Mesenchymal stem cell (in vitro differentiated cells and primary cell): ENCODE results near the gene CRB1.

ENCODE experiments used
- DNase-seq: peaks from one replicate; pipeline ENCODE4 v3.0.0-alpha.2; 2013
- H2AFZ ChIP-seq: one replicate; pipeline ENCODE4 v1.6.1; 2013; ENCODE audit warnings: low read depth, mild to moderate bottlenecking, control low read depth, inconsistent platforms, low read length, moderate library complexity
- H2AK5ac ChIP-seq: 2 replicates; pipeline ENCODE4 v1.6.1; 2013; ENCODE audit warnings: low read length, moderate library complexity, mild to moderate bottlenecking, inconsistent platforms; ENCODE audit not compliant: severe bottlenecking
- H2BK120ac ChIP-seq: one replicate; pipeline ENCODE4 v1.6.1; 2013; ENCODE audit warnings: low read depth, mild to moderate bottlenecking, inconsistent platforms, low read length, moderate library complexity
- H2BK12ac ChIP-seq, 2 experiments: one replicate each; pipeline ENCODE4 v1.6.1; 2013; ENCODE audit warnings: inconsistent platforms in 2 of 2, low read length in 2 of 2, mild to moderate bottlenecking in 2 of 2, moderate library complexity in 2 of 2, control low read depth in 1 of 2
- H2BK15ac ChIP-seq: one replicate; pipeline ENCODE4 v1.6.1; 2013; ENCODE audit warnings: mild to moderate bottlenecking, low read depth, inconsistent platforms; ENCODE audit not compliant: poor library complexity, severe bottlenecking
- H2BK5ac ChIP-seq: 2 replicates; pipeline ENCODE4 v1.6.1; 2013; ENCODE audit warnings: low read depth, mild to moderate bottlenecking, low read length, control low read depth, inconsistent platforms; ENCODE audit not compliant: poor library complexity, severe bottlenecking
- H3K14ac ChIP-seq, 2 experiments: one replicate each; pipeline ENCODE4 v1.6.1; 2013; ENCODE audit warnings: inconsistent platforms in 2 of 2, low read length in 2 of 2, control low read depth in 1 of 2, mild to moderate bottlenecking in 1 of 2, moderate library complexity in 1 of 2
- H3K18ac ChIP-seq, 2 experiments: one replicate each; pipeline ENCODE4 v1.6.1; 2013; ENCODE audit warnings: inconsistent platforms in 2 of 2, low read length in 2 of 2, control low read depth in 1 of 2, low read depth in 1 of 2, mild to moderate bottlenecking in 1 of 2
- H3K23ac ChIP-seq, 2 experiments: one replicate each; pipeline ENCODE4 v1.6.1; 2013; ENCODE audit warnings: inconsistent platforms in 2 of 2, low read length in 2 of 2, mild to moderate bottlenecking in 2 of 2, moderate library complexity in 2 of 2, control low read depth in 1 of 2
- H3K27ac ChIP-seq: 2 replicates; pipeline ENCODE4 v1.5.1; 2013; ENCODE audit warnings: mild to moderate bottlenecking, moderate library complexity, low read length, control low read depth, inconsistent platforms; ENCODE audit not compliant: poor library complexity, severe bottlenecking
- H3K27me3 ChIP-seq, 2 experiments: 2 replicates each; pipeline versions ENCODE4 v1.6.1 to v1.7.0; 2013; ENCODE audit warnings: low read length in 2 of 2, mild to moderate bottlenecking in 2 of 2, moderate library complexity in 2 of 2, control low read depth in 1 of 2, inconsistent platforms in 1 of 2; ENCODE audit not compliant: control insufficient read depth in 1 of 2, insufficient read depth in 1 of 2
- H3K36me3 ChIP-seq, 2 experiments: 2 replicates each; pipeline versions ENCODE4 v1.6.1 to v1.7.0; 2013; ENCODE audit warnings: low read length in 2 of 2, control low read depth in 1 of 2, inconsistent platforms in 1 of 2, low read depth in 1 of 2, mild to moderate bottlenecking in 1 of 2; ENCODE audit not compliant: insufficient read depth in 2 of 2, control insufficient read depth in 1 of 2
- H3K4ac ChIP-seq, 2 experiments: one replicate each; pipeline ENCODE4 v1.6.1; 2013; ENCODE audit warnings: inconsistent platforms in 2 of 2, low read length in 2 of 2, mild to moderate bottlenecking in 2 of 2, moderate library complexity in 2 of 2, control low read depth in 1 of 2, low read depth in 1 of 2
- H3K4me1 ChIP-seq: 2 replicates; pipeline ENCODE4 v1.6.1; 2013; ENCODE audit warnings: low read depth, low read length, control low read depth; ENCODE audit not compliant: control insufficient read depth, insufficient read depth
- H3K4me2 ChIP-seq: 2 replicates; pipeline ENCODE4 v1.6.1; 2013; ENCODE audit warnings: low read length, mild to moderate bottlenecking, inconsistent platforms; ENCODE audit not compliant: poor library complexity, severe bottlenecking
- H3K4me3 ChIP-seq, 2 experiments: 2 replicates each; pipeline versions ENCODE4 v1.5.1 to v1.7.0; 2013; ENCODE audit warnings: low read length in 2 of 2, mild to moderate bottlenecking in 2 of 2, control low read depth in 1 of 2, low read depth in 1 of 2; ENCODE audit not compliant: insufficient read depth in 1 of 2
- H3K79me1 ChIP-seq: replicated peaks from 2 replicates; pipeline ENCODE4 v1.6.1; 2013; ENCODE audit warnings: mild to moderate bottlenecking, control low read depth, low read length, inconsistent platforms; ENCODE audit not compliant: poor library complexity, severe bottlenecking
- H3K9ac ChIP-seq: 2 replicates; pipeline ENCODE4 v1.7.0; 2013; ENCODE audit warnings: mild to moderate bottlenecking, low read length, moderate library complexity
- H3K9me3 ChIP-seq: 2 replicates; pipeline ENCODE4 v1.7.0; 2013; ENCODE audit warnings: mild to moderate bottlenecking, low read length; ENCODE audit not compliant: control insufficient read depth
- H4K8ac ChIP-seq: one replicate; pipeline ENCODE4 v1.6.1; 2013; ENCODE audit warnings: inconsistent platforms, mild to moderate bottlenecking, low read length, moderate library complexity
- H4K91ac ChIP-seq: one replicate; pipeline ENCODE4 v1.6.1; 2013; ENCODE audit warnings: mild to moderate bottlenecking, low read length, inconsistent platforms
- WGBS: methylation state at CpG from one replicate; pipeline ENCODE4 v1.1.7; 2013; ENCODE audit warnings: mixed read lengths; 5-methylcytosine and 5-hydroxymethylcytosine counted together

Gene CRB1

GRCh38 chr1:197314682-197315081, 46.6 kb downstream of the CRB1 start:
- H4K91ac ChIP-seq: no peak overlapping the region
- no peak overlapping the region for H2BK12ac ChIP-seq
- no peak overlapping the region for H2BK5ac ChIP-seq
- no peak overlapping the region for H3K18ac ChIP-seq
- H4K8ac ChIP-seq: no peak overlapping the region
- no peak overlapping the region for H2BK120ac ChIP-seq
- no peak overlapping the region for H2BK15ac ChIP-seq
- H2AK5ac ChIP-seq: no peak overlapping the region
- H3K9me3 ChIP-seq: no peaks in the 10 kb centered on the region
- no peak overlapping the region for H3K4ac ChIP-seq
- no peak overlapping the region for H2AFZ ChIP-seq
- no peaks in the 10 kb centered on the region for H3K36me3 ChIP-seq
- H3K4me2 ChIP-seq: no peak overlapping the region
- no peaks in the 10 kb centered on the region for H3K27me3 ChIP-seq
- no peak overlapping the region for H3K23ac ChIP-seq
- H3K9ac ChIP-seq: no peak overlapping the region
- H3K14ac ChIP-seq: no peak overlapping the region
- H3K79me1 ChIP-seq: no peaks in the 10 kb centered on the region
- no peak overlapping the region for H3K4me3 ChIP-seq
- no peak overlapping the region for H3K27ac ChIP-seq
- H3K4me1 ChIP-seq: peaks cover 1% of the 10 kb centered on the region
- peak; percentile 15 for DNase-seq

- Histone ChIP-seq H2AK5ac (no peak overlapping the region), H3K9ac (no peak overlapping the region), H2BK12ac (no peak overlapping the region), H3K4ac (no peak overlapping the region), H3K36me3 (no peaks in the 10 kb centered on the region), H3K27ac (no peak overlapping the region), H3K4me3 (no peak overlapping the region), H2BK15ac (no peak overlapping the region), H3K27me3 (no peaks in the 10 kb centered on the region), H3K14ac (no peak overlapping the region), H3K4me2 (no peak overlapping the region), H3K9me3 (no peaks in the 10 kb centered on the region), H3K18ac (no peak overlapping the region), H3K79me1 (no peaks in the 10 kb centered on the region), H2BK120ac (no peak overlapping the region), H3K23ac (no peak overlapping the region), H4K91ac (no peak overlapping the region), H3K4me1 (peaks cover 2% of the 10 kb centered on the region), H4K8ac (no peak overlapping the region), H2BK5ac (no peak overlapping the region), H2AFZ (no peak overlapping the region)
- peak; percentile 19 for DNase-seq
- no CpG with 5 or more reads among the region's 2 CpGs for WGBS
These were observed 51.6 kb downstream of the CRB1 start for GRCh38 chr1:197319631-197320030.

- Histone ChIP-seq H3K23ac (no peak overlapping the region), H2BK5ac (no peak overlapping the region), H2AFZ (no peak overlapping the region), H3K27me3 (no peaks in the 10 kb centered on the region), H3K4me1 (peaks cover 2% of the 10 kb centered on the region), H3K79me1 (no peaks in the 10 kb centered on the region), H4K91ac (no peak overlapping the region), H3K14ac (no peak overlapping the region), H3K4me2 (no peak overlapping the region), H3K9ac (peak overlapping the region; percentile 2), H3K36me3 (no peaks in the 10 kb centered on the region), H3K4me3 (no peak overlapping the region), H3K9me3 (no peaks in the 10 kb centered on the region), H2BK15ac (no peak overlapping the region), H4K8ac (no peak overlapping the region), H3K27ac (peak overlapping the region; percentile 25), H3K4ac (no peak overlapping the region), H3K18ac (no peak overlapping the region), H2BK120ac (no peak overlapping the region), H2AK5ac (no peak overlapping the region), H2BK12ac (no peak overlapping the region)
- WGBS: 94% methylated on average over 2 of the region's 2 CpGs
- no peak for DNase-seq
These were observed 53.0 kb downstream of the CRB1 start for GRCh38 chr1:197320991-197321531.

- H3K9ac ChIP-seq: no peak overlapping the region
These were observed 53.8 kb downstream of the CRB1 start for GRCh38 chr1:197321811-197322210.

More at GRCh38 chr1:197321811-197322210, 53.8 kb downstream of the CRB1 start:
- Histone ChIP-seq H3K23ac (no peak overlapping the region), H4K91ac (no peak overlapping the region), H3K18ac (no peak overlapping the region), H3K4me3 (no peak overlapping the region), H2BK120ac (no peak overlapping the region), H2BK12ac (no peak overlapping the region), H2BK15ac (no peak overlapping the region), H3K27me3 (no peaks in the 10 kb centered on the region), H3K4me1 (peaks cover 2% of the 10 kb centered on the region), H3K36me3 (no peaks in the 10 kb centered on the region), H3K9me3 (no peaks in the 10 kb centered on the region), H4K8ac (no peak overlapping the region), H3K14ac (no peak overlapping the region), H2BK5ac (no peak overlapping the region), H2AFZ (no peak overlapping the region), H3K27ac (no peak overlapping the region), H2AK5ac (no peak overlapping the region), H3K4ac (no peak overlapping the region), H3K79me1 (no peaks in the 10 kb centered on the region), H3K4me2 (no peak overlapping the region)
- WGBS: 95% methylated on average over 1 of the region's 2 CpGs
- no peak for DNase-seq
